Stimulated activated CD4-positive, alpha-beta T cell treated with anti-CD3 and anti-CD28 coated beads, Interleukin-15, amount 100 ng/mL, for 1 hour (primary cell): Measurements from ENCODE around the gene NEDD4L.
A peak's percentile ranks its signal among the peaks of the same experiment; 100 is the strongest.

Source experiments
- DNase-seq, 2 donors: peaks; one replicate each; pipeline ENCODE4 v3.0.0-alpha.2; 2020; ENCODE audit warnings: low read depth in 1 of 2, low spot score in 1 of 2

NEDD4L gene

DNA sequence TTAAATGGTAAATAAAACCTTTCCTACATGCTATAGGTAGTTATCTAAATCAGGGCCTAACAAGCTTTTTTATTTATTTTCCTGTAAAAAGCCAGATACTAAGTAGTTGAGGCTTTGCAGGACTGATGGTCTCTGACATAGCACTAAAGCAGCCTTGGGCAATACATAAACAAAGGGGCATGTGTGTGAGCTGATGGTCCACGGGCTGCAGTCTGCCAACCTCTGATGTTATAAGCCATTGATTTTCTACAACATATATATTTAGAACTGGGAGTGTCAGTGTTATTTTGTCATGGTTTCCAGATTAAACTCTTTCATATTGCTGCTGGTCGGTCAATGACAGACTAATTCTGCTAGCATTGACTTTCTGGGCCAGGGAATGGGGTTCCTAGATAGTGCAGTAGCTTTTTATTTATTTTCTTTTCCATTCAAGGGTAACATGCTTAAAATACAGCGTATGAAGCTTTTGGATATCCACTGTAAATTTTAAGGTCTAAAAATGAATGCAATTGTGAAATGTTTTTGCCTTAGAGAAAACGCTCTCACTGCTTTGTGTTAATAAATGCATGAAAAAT, 134.0 kb downstream of the NEDD4L start:
- no peak for DNase-seq

DNA sequence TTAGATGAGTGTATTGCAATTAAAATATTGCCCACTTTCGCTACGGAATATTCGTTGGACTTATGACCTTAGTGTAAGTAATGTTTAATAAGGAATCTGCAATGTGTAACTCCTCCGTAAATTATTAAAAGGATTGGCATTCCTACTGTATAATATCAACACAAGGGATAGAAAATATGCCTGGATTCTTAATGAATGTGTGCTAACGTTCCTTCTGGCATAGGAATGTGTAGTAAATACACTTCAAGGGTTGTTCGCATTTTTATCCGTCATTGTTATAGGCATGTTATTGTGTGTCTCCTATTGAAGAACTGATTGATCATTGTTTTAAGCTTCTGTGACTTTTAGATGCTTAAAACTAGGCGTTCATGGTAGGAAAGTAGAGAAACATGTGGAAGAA, 134.5 kb downstream of the NEDD4L start:
- no peak for DNase-seq

DNA sequence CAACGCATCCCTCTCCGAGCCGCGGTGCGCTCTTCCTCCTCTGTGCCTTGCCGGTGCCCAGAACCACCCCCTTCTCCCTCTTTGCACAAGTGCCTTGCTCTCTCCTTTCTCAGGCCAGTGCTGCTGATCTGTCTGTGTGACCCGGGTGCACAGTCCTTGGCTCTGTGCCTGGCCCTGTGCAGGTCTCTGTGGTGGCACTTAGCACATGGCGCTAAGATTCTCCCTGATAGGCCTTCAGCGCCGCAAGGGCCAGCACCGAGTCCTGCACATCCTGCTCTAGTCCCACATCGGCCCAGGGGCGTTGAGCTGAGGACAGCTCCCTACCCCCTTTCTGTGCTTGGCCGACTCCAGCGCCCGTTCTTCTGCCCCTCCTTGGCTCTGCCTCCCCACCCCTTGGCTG, 136.1 kb downstream of the NEDD4L start:
- DNase-seq, result no peak

DNA sequence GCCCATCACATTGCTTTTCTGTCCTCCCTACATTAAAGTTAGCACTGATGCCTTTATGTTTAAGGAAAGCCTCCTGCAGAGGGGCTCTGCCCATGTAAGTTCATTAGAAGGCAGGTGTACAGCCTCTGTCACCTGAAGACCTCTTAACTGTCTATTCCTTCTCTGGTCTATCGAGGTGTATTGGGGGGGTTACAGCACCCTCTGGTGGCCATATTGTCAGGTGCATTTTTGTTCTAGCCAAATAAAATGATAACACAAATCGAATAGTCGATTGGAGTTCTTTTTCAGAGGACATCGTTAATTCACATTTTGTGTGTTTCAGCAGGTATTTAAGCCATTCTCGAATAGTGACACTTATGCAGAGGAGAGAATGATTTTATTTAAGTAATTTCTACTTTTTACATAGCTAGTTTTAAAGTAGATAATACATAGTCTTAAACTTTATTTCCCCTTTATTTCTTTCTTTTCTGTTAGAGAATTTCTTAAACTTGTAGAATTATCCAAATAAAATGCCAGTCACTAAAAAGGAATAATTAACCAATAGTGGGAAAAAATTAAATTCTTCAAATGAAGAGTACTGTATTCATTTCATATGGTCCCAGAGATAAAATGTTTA, 136.8 kb downstream of the NEDD4L start:
- peak; percentile 30 to 35 for DNase-seq

DNA sequence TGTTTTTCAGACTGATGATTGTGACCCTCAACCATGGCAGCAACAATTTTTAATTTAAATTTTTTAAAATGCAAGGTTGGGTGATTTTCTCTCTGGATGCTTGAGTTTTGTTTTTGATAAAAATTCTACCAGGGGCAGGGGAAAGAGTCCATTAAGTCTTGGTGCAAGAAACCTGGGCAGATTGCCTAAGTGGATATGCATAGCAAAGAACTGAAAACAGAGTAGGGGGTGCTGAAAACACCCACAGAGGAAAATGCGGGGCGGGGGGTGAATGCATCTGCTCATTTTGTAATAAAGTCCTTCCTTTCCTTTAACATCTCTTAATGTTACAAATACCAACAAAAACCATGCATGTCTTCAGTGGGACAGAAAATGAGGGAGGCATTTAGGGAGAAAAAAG, 138.0 kb downstream of the NEDD4L start:
- DNase-seq, result no peak

DNA sequence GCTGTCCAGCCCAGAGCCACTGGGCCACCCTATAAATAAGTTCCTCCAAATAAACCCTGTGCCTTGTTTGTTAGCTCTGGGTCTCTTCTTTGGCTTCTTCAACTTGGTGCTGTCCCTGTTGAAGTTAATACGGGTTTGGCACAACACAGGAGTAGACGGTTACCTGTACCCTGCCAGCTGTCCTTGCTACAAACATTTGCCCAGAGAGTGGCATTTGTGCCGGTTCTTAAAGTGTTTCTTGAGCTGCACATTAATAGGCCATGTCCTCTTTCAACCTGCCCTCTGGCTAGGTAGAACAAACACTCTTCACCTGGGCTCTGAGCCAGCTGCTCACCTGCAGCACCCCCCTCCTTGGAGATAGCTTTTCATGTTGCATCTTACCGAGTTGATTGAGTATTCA, 139.2 kb downstream of the NEDD4L start:
- no peak for DNase-seq

- no peak for DNase-seq
Measured at GRCh38 chr18:58186258-58186948, 142.4 kb downstream of the NEDD4L start.

- no peak for DNase-seq
Measured at GRCh38 chr18:58187674-58188073, 143.6 kb downstream of the NEDD4L start.

GRCh38 chr18:58188996-58189395, 145.0 kb downstream of the NEDD4L start:
- no peak for DNase-seq

- no peak for DNase-seq
Measured at GRCh38 chr18:58190842-58191530, 147.0 kb downstream of the NEDD4L start.

GRCh38 chr18:58191626-58192025, 147.6 kb downstream of the NEDD4L start:
- DNase-seq, result no peak

DNA sequence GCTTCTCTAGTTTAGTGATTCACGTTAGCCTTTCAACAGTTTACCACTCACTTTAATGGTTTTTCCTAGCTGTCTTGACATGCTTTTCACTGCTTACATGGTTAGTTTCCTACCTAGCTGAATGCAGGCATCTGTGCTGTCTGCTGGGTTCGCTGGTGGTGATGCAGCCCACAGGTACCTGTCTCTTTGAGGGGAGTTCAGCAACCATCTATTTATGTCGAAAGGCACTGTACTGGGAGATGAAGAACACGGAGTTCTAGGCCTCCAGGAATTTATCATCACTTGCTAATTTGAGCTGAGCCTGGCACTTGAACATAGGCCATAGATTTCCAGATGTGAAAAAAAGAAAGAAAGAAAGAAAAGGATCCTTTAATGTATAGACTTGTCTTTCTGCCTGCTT, 148.5 kb downstream of the NEDD4L start:
- DNase-seq, result no peak

DNA sequence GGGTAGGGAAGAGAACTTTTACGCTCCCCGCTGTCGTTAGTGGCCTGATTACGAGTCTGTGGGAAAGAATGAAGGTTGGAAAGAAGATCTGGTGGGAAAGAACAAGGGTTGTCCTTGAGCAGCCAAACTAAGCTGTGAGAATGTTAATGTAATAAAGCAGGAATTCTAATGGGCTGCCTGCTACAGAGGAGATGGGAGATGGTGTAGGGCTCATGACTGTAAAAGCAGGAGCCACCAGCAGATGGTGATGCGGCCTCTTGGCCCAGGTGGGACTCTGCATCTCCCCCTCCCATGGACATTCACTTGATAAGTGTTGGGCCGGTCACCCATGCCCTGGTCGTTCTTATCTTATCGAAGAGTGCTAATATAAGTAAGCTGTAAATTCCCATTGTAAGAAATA, 150.0 kb downstream of the NEDD4L start:
- no peak for DNase-seq

GRCh38 chr18:58195278-58195765, 151.3 kb downstream of the NEDD4L start:
- peak in 1 of 2 donors; percentile 2 for DNase-seq

DNA sequence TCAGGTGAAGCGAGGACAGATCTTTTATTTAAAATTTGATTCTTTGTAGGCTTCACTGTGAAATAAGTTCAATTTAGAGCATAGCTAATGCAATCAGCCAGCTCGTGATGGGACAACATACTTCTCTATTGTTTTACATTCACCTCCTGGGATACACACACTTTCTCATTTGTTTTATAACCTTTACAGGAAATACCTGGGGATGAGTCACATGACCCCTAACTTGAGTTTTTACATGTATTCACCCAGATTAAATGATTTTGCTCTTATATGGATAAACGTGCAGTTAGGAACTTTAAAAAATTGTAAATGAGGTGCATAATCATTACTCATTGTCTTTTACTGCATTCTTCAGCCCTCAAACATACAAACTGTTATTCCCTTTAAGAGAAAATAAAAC, 152.1 kb downstream of the NEDD4L start:
- DNase-seq, result no peak

- DNase-seq, result no peak
Measured at GRCh38 chr18:58196881-58197872, 153.2 kb downstream of the NEDD4L start.

DNA sequence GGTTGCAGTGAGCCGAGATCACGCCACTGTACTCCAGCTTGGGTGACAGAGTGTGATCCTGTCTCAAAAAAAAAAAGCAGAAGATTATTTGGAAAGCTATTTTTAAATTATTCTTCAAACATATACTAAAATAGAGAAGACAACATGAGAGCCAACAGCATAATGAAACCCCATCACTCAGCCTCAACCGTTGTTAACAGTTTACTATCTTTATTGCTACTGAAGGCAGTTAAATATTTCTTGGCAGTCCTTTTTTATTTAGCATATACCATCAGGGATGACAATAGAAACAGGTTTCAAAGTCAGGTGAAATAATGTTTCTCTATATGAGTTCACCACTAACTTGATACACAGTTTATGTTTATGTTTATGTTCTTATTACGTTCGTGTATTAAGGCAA, 157.2 kb downstream of the NEDD4L start:
- DNase-seq, result no peak

DNA sequence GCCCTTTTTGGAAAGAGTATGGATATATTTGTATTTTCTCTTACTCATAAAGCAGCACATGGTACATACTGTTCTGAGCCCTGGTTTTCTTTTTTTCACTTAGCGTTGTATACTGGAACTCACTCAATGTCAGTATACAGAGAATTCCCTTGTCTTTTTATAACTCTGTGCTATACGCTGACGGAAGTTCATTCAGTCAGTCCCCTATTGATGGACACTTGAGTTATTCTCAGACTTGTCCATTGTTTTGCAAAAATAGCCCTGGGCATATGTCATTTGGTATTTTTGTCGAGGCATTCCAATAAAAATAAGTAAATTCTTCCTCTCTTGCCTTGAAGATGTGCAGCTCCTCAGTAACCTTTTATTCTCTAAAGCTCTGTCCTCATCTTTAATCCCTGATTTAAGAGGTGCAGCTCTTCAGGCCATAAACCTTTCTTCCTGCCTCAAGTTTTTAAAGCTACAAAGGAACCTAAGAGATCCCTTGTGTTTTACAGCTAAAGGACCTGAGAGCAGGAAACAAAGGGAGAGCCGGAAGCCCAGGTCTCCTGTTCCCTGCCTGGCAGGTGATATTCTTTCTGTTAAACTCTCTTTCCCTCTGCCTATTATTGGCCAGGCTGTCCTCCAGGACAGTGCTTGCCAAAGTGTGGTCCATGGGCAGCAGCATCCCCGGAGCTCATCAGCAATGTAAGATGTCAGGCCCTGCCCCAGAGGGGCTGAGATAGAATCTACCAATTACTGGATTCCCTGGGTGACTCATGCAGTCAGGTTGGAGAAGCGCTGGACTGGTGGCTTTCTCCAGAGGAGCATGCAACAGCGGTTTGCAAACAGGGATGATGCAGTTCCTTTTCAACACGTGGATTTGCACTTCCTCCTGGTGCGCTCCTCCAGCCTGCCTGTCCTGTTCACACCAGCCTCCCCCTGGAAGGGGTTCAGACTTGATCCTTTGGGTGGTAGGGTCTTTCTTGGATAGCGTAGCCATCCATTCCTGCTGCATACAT, 158.0 kb downstream of the NEDD4L start:
- DNase-seq, result no peak

GRCh38 chr18:58204776-58205442, 160.9 kb downstream of the NEDD4L start:
- no peak for DNase-seq
